GM18858 (cell line): ENCODE data around the gene EFCAB14.
"Not testable (repeated sequence)": the region's sequence is repeated elsewhere in the genome, so short reads cannot be mapped to it uniquely, and the experiment has no call there.

Experiments
- ATAC-seq: cut with Tn5 transposase; IDR thresholded peaks from one replicate; pipeline ENCODE4 v1.9.1; 2021; ENCODE audit not compliant: unreplicated experiment

Gene EFCAB14

GRCh38 chr1:46655848-46656247 lies 63.1 kb downstream of the EFCAB14 start:
- ATAC-seq, result no peak

- ATAC-seq, result not testable (repeated sequence)
Observed at GRCh38 chr1:46654698-46655097, 64.2 kb downstream of the EFCAB14 start.

DNA sequence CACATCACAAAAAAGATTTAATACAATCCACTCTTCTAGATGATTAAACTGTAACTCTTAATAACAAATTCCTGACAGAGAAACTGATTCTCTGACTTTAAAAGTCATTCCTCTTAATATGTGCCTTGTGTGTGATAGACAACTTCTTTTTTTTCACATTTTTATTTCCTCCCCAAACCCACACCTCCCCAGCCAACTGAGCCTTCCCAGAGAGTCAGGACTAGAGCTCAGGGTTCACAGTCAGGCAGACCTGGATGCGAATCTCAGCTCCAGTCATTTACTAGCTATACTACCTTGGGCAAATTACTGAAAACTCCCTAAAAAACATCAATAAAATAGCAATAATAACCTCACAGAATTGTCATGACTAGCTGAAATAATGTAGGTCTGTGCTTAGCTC lies 64.9 kb downstream of the EFCAB14 start:
- ATAC-seq, result no peak

- ATAC-seq, result no peak
Observed at GRCh38 chr1:46653405-46653958, 65.4 kb downstream of the EFCAB14 start.

DNA sequence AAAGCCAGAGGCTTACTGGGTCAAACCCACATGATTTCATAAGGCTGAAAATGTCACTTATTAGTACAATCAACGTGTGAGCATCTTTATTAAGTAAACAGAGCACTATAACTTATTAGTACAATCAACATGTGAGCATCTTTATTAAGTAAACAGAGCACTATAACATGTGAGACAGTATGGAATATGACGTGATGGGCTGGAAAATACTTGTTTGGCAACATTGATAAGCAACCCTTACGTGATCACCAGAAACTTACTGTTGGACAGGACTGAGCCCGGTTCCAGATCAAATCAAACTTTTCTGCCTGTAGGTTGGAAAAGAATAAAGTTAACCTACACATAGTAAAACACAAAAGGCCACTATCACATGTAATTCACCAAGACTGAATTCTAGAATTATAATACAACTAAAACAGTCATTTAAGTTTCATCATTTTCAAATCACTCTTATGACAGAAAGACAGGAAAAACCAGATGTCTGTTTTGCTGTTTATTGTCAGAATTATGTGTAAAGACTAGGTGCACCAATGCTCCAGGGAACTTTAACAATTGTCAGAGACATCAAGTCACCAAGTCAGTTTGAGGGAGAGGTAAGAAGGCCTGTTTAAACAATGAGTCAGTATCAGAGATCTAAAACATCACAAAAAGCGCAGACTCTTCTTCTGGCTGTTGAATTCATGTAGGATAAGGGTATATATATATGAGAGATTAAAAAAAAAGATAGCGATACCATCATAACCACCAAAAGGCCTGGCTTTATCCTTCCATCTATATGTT lies 66.4 kb downstream of the EFCAB14 start:
- no peak for ATAC-seq

- not testable (repeated sequence) for ATAC-seq
Observed at GRCh38 chr1:46651152-46651551, 67.8 kb downstream of the EFCAB14 start.

GRCh38 chr1:46650491-46650890 lies 68.4 kb downstream of the EFCAB14 start:
- ATAC-seq, result no peak

GRCh38 chr1:46649764-46650163 lies 69.2 kb downstream of the EFCAB14 start:
- no peak for ATAC-seq

DNA sequence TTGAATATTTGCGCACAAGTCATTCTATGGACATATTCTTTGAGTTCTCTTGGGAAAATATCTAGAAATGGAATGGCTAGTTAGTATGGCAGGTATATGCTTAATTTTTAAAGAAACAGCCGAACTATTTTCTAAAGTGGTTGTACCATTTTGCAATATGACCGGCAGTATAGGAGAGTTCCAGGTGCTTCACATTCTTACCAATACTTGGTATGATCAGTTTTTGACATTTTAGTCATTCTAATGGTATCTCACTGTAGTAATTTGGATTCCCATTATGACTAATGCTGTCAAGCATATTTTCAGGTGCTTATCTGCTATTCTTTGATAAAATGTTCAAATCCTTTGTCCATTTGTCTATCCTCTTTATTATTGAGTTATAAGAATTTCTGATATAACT lies 71.3 kb downstream of the EFCAB14 start:
- no peak for ATAC-seq

DNA sequence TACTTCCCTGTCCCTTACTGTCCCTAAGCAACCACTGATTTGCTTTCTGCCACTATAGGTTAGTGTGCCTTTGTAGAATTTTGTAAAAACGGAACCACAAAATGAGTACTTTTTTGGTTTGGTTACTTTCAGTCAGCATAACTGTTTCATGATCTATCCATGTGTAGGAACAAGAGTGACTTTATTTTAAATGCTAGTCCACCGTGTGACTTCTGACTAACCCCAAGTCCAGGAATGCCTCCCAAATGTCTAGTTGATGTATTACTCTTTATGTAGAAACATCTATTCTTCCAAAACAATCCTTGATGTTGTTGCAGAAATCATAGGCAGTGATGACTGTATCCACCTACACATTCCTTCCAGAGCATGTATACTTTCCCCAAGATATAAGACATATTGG lies 72.1 kb downstream of the EFCAB14 start:
- ATAC-seq, result no peak

DNA sequence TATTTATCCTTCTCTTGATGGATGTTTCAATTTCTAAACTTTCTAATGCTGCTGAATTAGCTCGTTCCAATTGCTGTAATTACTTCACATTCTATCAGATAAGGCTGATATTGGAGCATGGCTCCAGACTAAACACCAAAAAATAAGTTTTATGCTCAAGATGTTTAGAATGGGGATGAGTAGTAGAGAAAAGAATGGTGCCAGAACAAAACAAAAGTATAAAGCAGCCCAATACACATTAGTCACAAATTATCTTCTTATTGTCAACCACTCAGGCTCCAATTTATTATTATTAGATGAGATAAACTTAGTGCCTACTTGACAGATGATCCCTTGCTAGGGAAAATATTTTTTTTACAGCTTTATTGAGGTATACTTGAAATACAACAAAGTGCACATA lies 72.6 kb downstream of the EFCAB14 start:
- ATAC-seq, result no peak

GRCh38 chr1:46645815-46646214 lies 73.1 kb downstream of the EFCAB14 start:
- ATAC-seq, result no peak

- ATAC-seq, result no peak
Observed at GRCh38 chr1:46643368-46643775, 75.5 kb downstream of the EFCAB14 start.

DNA sequence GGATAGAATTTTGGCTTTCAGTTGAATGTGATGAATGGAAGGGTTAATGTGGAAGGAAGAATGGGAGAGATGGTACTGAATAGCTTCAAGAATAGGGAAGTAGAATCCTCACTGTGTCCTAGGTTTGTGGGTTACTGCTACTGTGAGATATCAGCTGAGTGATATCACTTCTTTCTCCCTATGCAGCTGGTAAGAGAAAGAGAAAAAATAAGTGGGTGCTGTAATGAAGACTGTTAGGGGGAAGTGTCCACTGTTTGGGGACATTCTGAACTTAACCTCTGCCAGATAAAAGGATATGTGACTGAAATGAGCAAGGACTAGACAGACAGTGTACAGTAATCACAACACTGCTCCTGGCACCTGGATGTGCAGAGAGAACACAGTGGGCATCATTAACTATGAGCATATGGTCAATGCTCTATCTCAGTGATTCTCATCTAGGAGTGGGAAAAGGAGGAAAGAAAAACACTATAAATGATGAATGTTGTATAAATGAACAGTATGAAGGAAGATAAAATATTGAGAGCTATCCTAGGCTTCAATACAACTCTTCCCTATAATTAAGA lies 76.7 kb downstream of the EFCAB14 start:
- ATAC-seq, result no peak

GRCh38 chr1:46639547-46639946 lies 79.4 kb downstream of the EFCAB14 start:
- no peak for ATAC-seq

DNA sequence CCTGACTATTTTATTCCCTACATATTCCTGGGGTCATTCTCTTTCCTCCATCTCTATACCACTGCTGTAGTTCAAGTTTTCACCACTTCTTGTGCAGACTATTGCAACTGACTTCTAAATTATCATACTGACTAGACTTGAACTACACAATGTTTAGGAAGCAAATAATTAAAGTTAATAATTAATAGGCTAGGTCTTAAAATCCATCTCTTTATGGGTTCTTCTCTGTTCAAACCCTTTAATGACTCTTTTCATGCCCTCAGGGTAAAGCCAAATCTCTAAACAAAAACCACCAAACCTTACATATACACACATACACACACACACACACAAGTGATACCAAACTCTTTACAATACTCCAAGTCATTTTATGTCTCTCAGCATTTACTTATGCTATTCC lies 80.0 kb downstream of the EFCAB14 start:
- no peak for ATAC-seq

GRCh38 chr1:46637444-46638083 lies 81.3 kb downstream of the EFCAB14 start:
- ATAC-seq, result no peak

- ATAC-seq, result no peak
Observed at GRCh38 chr1:46635205-46635604, 83.7 kb downstream of the EFCAB14 start.

GRCh38 chr1:46630719-46631118 lies 88.2 kb downstream of the EFCAB14 start:
- ATAC-seq, result no peak
